GM18498 (cell line): ENCODE results near the gene MTPN.

ENCODE experiments used
- ATAC-seq: cut with Tn5 transposase; IDR thresholded peaks from one replicate; pipeline ENCODE4 v1.9.1; 2021; ENCODE audit warnings: mild to moderate bottlenecking, moderate library complexity; ENCODE audit not compliant: unreplicated experiment

Gene MTPN

GRCh38 chr7:135894816-135895215 is 82.3 kb downstream of the MTPN start:
- ATAC-seq = no peak

GRCh38 chr7:135889823-135890222 is 87.3 kb downstream of the MTPN start:
- no peak for ATAC-seq

- no peak for ATAC-seq
Measured at GRCh38 chr7:135888740-135889139, 88.4 kb downstream of the MTPN start.

GRCh38 chr7:135886345-135887132 is 90.6 kb downstream of the MTPN start:
- ATAC-seq = peak; percentile 62

- no peak for ATAC-seq
Measured at GRCh38 chr7:135884495-135885232, 92.5 kb downstream of the MTPN start.

GRCh38 chr7:135879233-135879632 is 97.9 kb downstream of the MTPN start:
- ATAC-seq = no peak

GRCh38 chr7:135878284-135878683 is 98.9 kb downstream of the MTPN start:
- ATAC-seq = no peak

GRCh38 chr7:135877805-135878204 is 99.4 kb downstream of the MTPN start:
- no peak for ATAC-seq
